Measurements from ENCODE around the gene PCDHB7. TPM values are rescaled to one million over a fixed set of nuclear protein-coding genes. Genes with fewer than 3 reads are reported as not detected.
"Not testable (repeated sequence)": the region's sequence is repeated elsewhere in the genome, so short reads cannot be mapped to it uniquely, and the experiment has no call there.

The PCDHB7 gene
- total RNA-seq, 1 donor from 2014 or later = 7.6 TPM

DNA sequence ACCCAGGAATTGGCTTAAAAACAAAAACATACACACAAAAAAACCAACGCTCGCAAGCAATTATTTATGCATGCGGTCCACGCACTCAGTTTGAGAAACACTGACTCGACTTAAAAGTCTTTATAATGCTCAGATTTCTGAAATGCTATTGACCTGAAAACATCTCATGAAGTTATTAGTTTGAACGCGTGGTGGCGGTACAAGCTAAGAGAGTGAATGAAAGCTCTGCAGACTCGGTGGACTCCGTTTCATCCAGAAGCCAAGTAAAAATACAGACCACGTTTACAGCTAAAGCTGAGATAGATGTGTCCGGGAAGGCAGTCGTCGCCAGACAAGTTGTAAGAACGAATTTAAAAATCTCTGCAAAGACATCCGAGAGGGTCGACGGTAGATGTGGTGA, 22.6 kb upstream of the PCDHB7 start, which contains the start of gene PCDHB6:
PCDHB6 (plus strand) TSS at position 246 of the 400 bp plus-strand sequence. CDS start 201 bp downstream, outside the sequence.
- no peaks in the 10 kb centered on the region for H3K27me3 ChIP-seq
- H3K9me3 ChIP-seq = peaks cover 41 to 82% of the 10 kb centered on the region in 2 donors
- no peak within 1 kb of the TSS for H3K27ac ChIP-seq
- H3K4me1 ChIP-seq = no peaks in the 10 kb centered on the region
- no peak for DNase-seq (ENCODE audit: low spot score in 2 of 2)
- no peaks in the 10 kb centered on the region for H3K36me3 ChIP-seq
- peak within 1 kb of the TSS; percentile 18 to 28 for H3K4me3 ChIP-seq
- intact Hi-C loops (cut with DNase I) = no loop called here
- TF ChIP-seq, protein P1, sequence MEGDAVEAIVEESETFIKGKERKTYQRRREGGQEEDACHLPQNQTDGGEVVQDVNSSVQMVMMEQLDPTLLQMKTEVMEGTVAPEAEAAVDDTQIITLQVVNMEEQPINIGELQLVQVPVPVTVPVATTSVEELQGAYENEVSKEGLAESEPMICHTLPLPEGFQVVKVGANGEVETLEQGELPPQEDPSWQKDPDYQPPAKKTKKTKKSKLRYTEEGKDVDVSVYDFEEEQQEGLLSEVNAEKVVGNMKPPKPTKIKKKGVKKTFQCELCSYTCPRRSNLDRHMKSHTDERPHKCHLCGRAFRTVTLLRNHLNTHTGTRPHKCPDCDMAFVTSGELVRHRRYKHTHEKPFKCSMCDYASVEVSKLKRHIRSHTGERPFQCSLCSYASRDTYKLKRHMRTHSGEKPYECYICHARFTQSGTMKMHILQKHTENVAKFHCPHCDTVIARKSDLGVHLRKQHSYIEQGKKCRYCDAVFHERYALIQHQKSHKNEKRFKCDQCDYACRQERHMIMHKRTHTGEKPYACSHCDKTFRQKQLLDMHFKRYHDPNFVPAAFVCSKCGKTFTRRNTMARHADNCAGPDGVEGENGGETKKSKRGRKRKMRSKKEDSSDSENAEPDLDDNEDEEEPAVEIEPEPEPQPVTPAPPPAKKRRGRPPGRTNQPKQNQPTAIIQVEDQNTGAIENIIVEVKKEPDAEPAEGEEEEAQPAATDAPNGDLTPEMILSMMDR (IDR thresholded peaks at IDR 0.05) = no peak

DNA sequence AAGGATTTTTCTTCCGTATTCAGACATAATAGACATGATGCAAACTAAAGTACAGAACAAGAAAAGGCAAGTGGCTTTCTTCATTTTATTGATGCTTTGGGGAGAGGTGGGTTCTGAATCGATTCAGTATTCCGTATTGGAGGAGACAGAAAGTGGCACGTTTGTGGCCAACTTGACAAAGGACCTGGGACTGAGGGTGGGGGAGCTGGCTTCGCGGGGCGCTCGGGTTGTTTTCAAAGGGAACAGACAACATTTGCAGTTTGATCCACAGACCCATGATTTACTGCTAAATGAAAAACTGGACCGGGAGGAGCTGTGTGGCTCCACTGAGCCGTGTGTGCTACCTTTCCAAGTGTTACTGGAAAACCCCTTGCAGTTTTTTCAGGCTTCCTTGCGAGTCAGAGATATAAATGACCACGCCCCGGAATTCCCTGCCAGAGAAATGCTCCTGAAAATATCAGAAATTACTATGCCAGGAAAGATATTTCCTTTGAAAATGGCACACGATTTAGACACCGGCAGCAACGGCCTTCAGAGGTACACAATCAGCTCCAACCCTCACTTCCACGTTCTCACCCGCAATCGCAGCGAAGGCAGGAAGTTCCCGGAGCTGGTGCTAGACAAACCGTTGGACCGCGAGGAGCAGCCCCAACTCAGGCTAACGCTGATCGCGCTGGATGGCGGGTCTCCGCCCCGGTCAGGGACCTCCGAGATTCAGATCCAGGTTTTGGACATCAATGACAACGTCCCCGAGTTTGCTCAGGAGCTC, 22.0 kb upstream of the PCDHB7 start:
- Histone ChIP-seq H3K36me3 (no peaks in the 10 kb centered on the region), H3K27ac (no peak overlapping the region), H3K9me3 (peaks cover 45 to 84% of the 10 kb centered on the region in 2 donors), H3K4me1 (no peaks in the 10 kb centered on the region), H3K4me3 (peak overlapping the region; percentile 18 to 28), H3K27me3 (no peaks in the 10 kb centered on the region)
- intact Hi-C loops (cut with DNase I) = no loop called here
- no peak for DNase-seq (ENCODE audit: low spot score in 2 of 2)
- TF ChIP-seq, protein P1 (IDR thresholded peaks at IDR 0.05) = no peak

DNA sequence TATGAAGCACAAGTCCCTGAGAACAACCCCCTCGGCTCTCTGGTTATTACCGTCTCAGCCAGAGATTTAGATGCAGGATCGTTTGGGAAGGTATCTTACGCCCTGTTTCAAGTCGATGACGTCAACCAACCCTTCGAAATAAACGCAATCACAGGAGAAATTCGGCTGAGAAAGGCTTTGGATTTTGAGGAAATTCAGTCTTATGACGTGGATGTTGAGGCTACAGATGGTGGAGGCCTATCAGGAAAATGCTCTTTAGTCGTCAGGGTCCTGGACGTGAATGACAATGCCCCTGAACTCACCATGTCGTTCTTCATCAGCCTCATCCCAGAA, 21.5 kb upstream of the PCDHB7 start:
- no peak overlapping the region for H3K27ac ChIP-seq
- no peaks in the 10 kb centered on the region for H3K4me1 ChIP-seq
- TF ChIP-seq, protein P1 (IDR thresholded peaks at IDR 0.05) = no peak
- no peak overlapping the region for H3K4me3 ChIP-seq
- peaks cover 50 to 84% of the 10 kb centered on the region in 2 donors for H3K9me3 ChIP-seq
- no peaks in the 10 kb centered on the region for H3K36me3 ChIP-seq
- intact Hi-C loops (cut with DNase I) = no loop called here
- no peaks in the 10 kb centered on the region for H3K27me3 ChIP-seq
- no peak for DNase-seq (ENCODE audit: low spot score in 2 of 2)

DNA sequence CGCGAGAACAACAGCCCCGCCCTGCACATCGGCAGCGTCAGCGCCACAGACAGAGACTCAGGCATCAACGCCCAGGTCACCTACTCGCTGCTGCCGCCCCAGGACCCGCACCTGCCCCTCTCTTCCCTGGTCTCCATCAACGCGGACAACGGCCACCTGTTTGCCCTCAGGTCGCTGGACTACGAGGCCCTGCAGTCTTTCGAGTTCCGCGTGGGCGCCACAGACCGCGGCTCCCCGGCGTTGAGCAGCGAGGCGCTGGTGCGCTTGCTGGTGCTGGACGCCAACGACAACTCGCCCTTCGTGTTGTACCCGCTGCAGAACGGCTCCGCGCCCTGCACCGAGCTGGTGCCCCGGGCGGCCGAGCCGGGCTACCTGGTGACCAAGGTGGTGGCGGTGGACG, 20.8 kb upstream of the PCDHB7 start:
- H3K9me3 ChIP-seq = peaks cover 55 to 88% of the 10 kb centered on the region in 2 donors
- intact Hi-C loops (cut with DNase I); H3K4me1 ChIP-seq; DNase-seq (ENCODE audit: low spot score in 2 of 2); H3K36me3 ChIP-seq; H3K27me3 ChIP-seq; H3K27ac ChIP-seq; H3K4me3 ChIP-seq: not testable (repeated sequence)

DNA sequence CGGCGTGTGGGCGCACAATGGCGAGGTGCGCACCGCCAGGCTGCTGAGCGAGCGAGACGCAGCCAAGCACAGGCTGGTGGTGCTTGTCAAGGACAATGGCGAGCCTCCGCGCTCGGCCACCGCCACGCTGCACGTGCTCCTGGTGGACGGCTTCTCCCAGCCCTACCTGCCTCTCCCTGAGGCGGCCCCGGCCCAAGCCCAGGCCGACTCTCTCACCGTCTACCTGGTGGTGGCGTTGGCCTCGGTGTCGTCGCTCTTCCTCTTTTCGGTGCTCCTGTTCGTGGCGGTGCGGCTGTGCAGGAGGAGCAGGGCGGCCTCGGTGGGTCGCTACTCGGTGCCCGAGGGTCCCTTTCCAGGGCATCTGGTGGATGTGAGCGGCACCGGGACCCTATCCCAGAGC, 20.3 kb upstream of the PCDHB7 start:
- intact Hi-C loops (cut with DNase I); H3K27ac ChIP-seq; DNase-seq (ENCODE audit: low spot score in 2 of 2); H3K4me1 ChIP-seq; H3K27me3 ChIP-seq; H3K4me3 ChIP-seq; H3K36me3 ChIP-seq: not testable (repeated sequence)
- H3K9me3 ChIP-seq = peaks cover 59 to 92% of the 10 kb centered on the region in 2 donors

DNA sequence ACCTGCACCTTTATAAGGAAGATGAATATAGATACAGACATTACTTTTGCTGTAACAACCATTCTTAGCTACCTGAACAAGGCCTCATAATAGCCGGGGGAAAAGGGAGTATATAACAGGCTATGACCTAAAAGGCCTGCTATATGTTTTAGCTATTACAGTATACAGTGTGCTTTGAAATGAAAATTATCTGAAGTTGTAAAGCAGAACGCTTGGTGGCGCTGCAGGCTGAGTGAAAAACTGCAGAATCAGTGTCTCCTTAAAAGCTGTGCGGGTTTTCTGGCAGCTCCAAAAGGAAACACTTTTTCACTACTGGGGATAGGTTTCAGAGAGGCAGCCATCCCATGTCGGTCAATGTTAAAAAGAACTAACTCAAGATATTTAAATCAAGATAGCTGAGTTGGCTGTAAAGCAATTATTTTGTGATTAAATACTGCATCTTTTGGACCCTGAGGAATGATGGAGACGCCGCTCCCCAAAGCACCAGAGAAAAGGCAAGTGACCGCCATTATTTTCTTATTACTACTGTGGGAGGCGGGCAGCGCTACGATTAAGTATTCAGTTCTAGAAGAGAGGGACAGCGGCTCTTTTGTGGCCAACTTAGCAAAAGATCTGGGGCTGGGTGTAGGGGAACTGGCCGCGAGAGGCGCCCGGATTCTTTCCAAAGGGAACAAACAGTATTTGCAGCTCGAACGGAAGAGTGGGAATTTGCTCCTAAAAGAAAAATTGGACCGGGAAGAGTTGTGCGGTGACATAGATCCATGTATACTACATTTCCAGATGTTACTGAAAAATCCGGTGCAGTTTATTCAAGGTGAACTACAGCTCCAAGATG, 16.7 kb upstream of the PCDHB7 start:
- intact Hi-C loops (cut with DNase I) = no loop called here
- H3K9me3 ChIP-seq = peaks cover 46 to 92% of the 10 kb centered on the region in 2 donors
- DNase-seq (ENCODE audit: low spot score in 2 of 2) = no peak
- no peak overlapping the region for H3K27ac ChIP-seq
- TF ChIP-seq, protein P1 (IDR thresholded peaks at IDR 0.05) = no peak
- H3K36me3 ChIP-seq = no peaks in the 10 kb centered on the region
- H3K27me3 ChIP-seq = no peaks in the 10 kb centered on the region
- no peak overlapping the region for H3K4me3 ChIP-seq
- no peaks in the 10 kb centered on the region for H3K4me1 ChIP-seq

DNA sequence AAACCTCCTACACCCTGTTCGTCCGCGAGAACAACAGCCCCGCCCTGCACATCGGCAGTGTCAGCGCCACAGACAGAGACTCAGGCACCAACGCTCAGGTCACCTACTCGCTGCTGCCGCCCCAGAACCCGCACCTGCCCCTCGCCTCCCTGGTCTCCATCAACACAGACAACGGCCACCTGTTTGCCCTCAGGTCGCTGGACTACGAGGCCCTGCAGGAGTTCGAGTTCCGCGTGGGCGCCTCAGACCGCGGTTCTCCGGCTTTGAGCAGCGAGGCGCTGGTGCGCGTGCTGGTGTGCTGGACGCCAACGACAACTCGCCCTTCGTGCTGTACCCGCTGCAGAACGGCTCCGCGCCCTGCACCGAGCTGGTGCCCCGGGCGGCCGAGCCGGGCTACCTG, 15.1 kb upstream of the PCDHB7 start:
- H3K36me3 ChIP-seq; H3K27me3 ChIP-seq; H3K27ac ChIP-seq; DNase-seq (ENCODE audit: low spot score in 2 of 2); H3K4me3 ChIP-seq; H3K4me1 ChIP-seq; intact Hi-C loops (cut with DNase I): not testable (repeated sequence)
- peaks cover 39 to 84% of the 10 kb centered on the region in 2 donors for H3K9me3 ChIP-seq

DNA sequence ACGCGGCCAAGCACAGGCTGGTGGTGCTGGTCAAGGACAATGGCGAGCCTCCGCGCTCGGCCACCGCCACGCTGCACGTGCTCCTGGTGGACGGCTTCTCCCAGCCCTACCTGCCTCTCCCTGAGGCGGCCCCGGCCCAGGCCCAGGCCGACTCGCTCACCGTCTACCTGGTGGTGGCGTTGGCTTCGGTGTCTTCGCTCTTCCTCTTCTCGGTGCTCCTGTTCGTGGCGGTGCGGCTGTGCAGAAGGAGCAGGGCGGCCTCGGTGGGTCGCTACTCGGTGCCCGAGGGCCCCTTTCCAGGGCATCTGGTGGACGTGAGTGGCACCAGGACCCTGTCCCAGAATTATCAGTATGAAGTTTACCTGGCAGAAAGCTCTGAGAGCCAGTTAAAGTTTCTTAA, 14.5 kb upstream of the PCDHB7 start:
- peaks cover 36 to 86% of the 10 kb centered on the region in 2 donors for H3K9me3 ChIP-seq
- H3K4me3 ChIP-seq; H3K36me3 ChIP-seq; H3K27me3 ChIP-seq; H3K27ac ChIP-seq; intact Hi-C loops (cut with DNase I); DNase-seq (ENCODE audit: low spot score in 2 of 2); H3K4me1 ChIP-seq: not testable (repeated sequence)

DNA sequence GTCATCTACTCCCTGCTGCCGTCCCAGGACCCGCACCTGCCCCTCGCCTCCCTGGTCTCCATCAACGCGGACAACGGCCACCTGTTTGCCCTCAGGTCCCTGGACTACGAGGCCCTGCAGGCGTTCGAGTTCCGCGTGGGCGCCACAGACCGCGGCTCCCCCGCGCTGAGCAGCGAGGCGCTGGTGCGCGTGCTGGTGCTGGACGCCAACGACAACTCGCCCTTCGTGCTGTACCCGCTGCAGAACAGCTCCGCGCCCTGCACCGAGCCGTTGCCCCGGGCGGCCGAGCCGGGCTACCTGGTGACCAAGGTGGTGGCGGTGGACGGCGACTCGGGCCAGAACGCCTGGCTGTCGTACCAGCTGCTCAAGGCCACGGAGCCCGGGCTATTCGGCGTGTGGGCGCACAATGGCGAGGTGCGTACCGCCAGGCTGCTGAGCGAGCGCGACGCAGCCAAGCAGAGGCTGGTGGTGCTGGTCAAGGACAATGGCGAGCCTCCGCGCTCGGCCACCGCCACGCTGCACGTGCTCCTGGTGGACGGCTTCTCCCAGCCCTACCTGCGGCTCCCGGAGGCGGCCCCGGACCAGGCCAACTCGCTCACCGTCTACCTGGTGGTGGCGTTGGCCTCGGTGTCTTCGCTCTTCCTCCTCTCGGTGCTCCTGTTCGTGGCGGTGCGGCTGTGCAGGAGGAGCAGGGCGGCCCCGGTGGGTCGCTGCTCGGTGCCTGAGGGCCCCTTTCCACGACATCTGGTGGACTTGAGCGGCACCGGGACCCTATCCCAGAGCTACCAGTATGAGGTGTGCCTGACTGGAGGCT, 2.1 kb downstream of the PCDHB7 start:
- H3K27me3 ChIP-seq; H3K4me1 ChIP-seq; H3K36me3 ChIP-seq; H3K27ac ChIP-seq; intact Hi-C loops (cut with DNase I); H3K4me3 ChIP-seq; DNase-seq (ENCODE audit: low spot score in 2 of 2): not testable (repeated sequence)
- peaks cover 17 to 82% of the 10 kb centered on the region in 2 donors for H3K9me3 ChIP-seq
